ENCODE results near the gene FAM177B. TPM values are rescaled to one million over a fixed set of nuclear protein-coding genes. Genes with fewer than 3 reads are reported as not detected.
A peak's percentile ranks its signal among the peaks of the same experiment; 100 is the strongest.
"Not testable (repeated sequence)": the region's sequence is repeated elsewhere in the genome, so short reads cannot be mapped to it uniquely, and the experiment has no call there.

FAM177B gene
- total and polyA plus RNA-seq, 4 donors, result 0.08 to 0.66 (median 0.40) TPM; not detected in 1

DNA sequence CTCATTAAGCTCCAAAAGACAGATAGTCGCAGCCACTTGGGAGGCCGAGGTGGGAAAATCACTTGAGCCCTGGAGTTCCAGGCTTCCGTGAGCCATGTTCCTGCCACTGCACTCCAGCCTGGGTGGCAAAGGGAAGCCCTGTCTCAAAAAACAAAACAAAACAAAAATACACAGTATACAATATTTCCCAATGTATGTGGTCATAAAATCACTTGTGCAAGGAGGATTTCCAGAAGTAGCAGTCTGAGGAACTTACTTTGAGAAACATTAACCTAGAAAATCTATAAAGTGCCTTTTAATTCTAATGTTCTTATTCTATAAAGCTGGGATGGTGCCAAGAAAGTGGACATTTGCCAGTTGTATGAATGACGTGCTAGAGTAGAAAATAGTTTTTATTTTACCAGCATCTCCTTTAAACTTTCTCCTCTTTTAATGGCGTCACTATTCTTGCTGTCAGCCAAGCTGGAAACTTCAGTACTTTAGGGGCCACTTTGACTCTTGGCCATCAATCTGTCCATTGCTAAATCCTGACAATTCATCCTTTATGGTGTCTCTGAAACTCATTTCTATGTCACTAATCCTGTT lies 22.5 kb downstream of the FAM177B start:
- no peaks in the 10 kb centered on the region for H3K4me1 ChIP-seq (ENCODE audit: control insufficient read depth, insufficient read depth, low read length)
- no peak for DNase-seq (ENCODE audit: low read depth in 4 of 6, low spot score in 6 of 6)
- no peak overlapping the region for H3K4me3 ChIP-seq (ENCODE audit: low read depth, low read length)
- H3K9me3 ChIP-seq (ENCODE audit: control insufficient read depth, insufficient read depth, low read length), result no peaks in the 10 kb centered on the region
- no peaks in the 10 kb centered on the region for H3K36me3 ChIP-seq (ENCODE audit: control insufficient read depth, insufficient read depth, low read length)
- no peak overlapping the region for H3K27ac ChIP-seq (ENCODE audit: low read depth, low read length)
- no CpG with 5 or more reads among the region's 5 CpGs for WGBS (ENCODE audit: insufficient coverage)
- H3K27me3 ChIP-seq (ENCODE audit: control insufficient read depth, insufficient read depth, low read length), result no peaks in the 10 kb centered on the region

DNA sequence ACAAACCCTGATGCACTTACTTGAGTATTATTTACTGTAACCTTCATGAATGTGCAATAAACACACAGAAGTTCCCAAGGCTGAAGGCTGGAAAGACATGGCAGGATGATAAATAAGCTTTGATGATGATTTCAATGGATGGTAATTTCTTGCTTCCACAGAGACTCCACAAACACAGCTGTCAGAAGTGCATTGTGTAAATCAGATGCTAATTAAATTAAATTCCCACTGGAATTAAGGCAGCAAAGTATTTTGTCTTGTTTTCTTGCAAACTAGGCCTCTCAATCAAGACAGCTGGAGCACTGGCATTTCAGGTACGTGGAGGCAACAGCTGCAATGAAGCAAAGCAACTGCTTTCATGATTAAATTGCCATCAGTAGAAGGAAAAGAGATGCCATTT lies 24.1 kb downstream of the FAM177B start:
- no peaks in the 10 kb centered on the region for H3K9me3 ChIP-seq (ENCODE audit: control insufficient read depth, insufficient read depth, low read length)
- no peaks in the 10 kb centered on the region for H3K27me3 ChIP-seq (ENCODE audit: control insufficient read depth, insufficient read depth, low read length)
- no peaks in the 10 kb centered on the region for H3K4me1 ChIP-seq (ENCODE audit: control insufficient read depth, insufficient read depth, low read length)
- 33% methylated on average over 1 of the region's 1 CpG for WGBS (ENCODE audit: insufficient coverage)
- H3K36me3 ChIP-seq (ENCODE audit: control insufficient read depth, insufficient read depth, low read length), result no peaks in the 10 kb centered on the region
- peak in 2 of 6 donors; percentile 32 to 64 for DNase-seq (ENCODE audit: low read depth in 4 of 6, low spot score in 6 of 6)
- no peak overlapping the region for H3K4me3 ChIP-seq (ENCODE audit: low read depth, low read length)
- H3K27ac ChIP-seq (ENCODE audit: low read depth, low read length), result no peak overlapping the region

DNA sequence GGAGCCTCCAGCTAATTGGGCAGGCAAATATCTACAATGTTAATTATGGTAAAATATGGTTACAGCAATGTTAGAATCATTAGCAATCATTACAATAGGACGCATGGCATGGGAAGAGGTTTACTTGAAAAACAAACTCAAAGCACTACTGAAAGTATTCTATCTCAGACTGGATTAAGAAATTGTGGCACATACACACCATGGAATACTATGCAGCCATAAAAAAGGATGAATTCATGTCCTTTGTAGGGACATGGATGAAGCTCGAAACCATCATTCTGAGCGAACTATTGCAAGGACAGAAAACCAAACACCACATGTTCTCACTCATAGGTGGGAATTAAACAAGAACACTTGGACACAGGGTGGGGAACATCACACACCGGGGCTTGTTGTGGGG lies 25.2 kb downstream of the FAM177B start:
- not testable (repeated sequence) for H3K36me3 ChIP-seq (ENCODE audit: control insufficient read depth, insufficient read depth, low read length); H3K27ac ChIP-seq (ENCODE audit: low read depth, low read length); H3K9me3 ChIP-seq (ENCODE audit: control insufficient read depth, insufficient read depth, low read length); H3K4me3 ChIP-seq (ENCODE audit: low read depth, low read length); H3K4me1 ChIP-seq (ENCODE audit: control insufficient read depth, insufficient read depth, low read length); H3K27me3 ChIP-seq (ENCODE audit: control insufficient read depth, insufficient read depth, low read length); DNase-seq (ENCODE audit: low read depth in 4 of 6, low spot score in 6 of 6)
- WGBS (ENCODE audit: insufficient coverage), result no CpG with 5 or more reads among the region's 4 CpGs

DNA sequence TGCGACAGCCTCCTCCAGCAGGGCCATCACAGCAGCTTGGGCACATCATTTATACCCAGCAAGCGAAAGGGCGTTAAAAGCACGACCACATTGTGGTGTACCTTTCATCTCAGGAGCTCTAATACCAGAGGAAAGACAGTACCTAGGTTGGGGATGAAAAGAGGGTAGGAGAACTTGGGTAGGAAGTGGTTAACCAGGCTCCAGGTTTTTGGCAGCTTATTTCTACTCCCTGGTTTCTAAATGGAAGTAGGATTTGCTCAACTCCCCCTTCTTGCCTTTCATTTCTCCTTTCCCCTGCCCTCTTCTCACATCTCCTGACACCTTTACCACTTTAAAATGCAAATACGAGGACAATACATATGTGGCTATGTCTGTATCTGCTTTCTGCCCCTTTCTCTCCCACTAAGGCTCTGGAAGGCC lies 30.2 kb downstream of the FAM177B start:
- no peak for DNase-seq (ENCODE audit: low read depth in 4 of 6, low spot score in 6 of 6)
- Histone ChIP-seq H3K27me3 (ENCODE audit: control insufficient read depth, insufficient read depth, low read length) (no peaks in the 10 kb centered on the region), H3K4me1 (ENCODE audit: control insufficient read depth, insufficient read depth, low read length) (no peaks in the 10 kb centered on the region), H3K9me3 (ENCODE audit: control insufficient read depth, insufficient read depth, low read length) (no peaks in the 10 kb centered on the region), H3K27ac (ENCODE audit: low read depth, low read length) (no peak overlapping the region), H3K36me3 (ENCODE audit: control insufficient read depth, insufficient read depth, low read length) (no peaks in the 10 kb centered on the region), H3K4me3 (ENCODE audit: low read depth, low read length) (no peak overlapping the region)
- WGBS (ENCODE audit: insufficient coverage), result 71% methylated on average over 4 of the region's 5 CpGs

GRCh38 chr1:222768592-222768991 lies 31.6 kb downstream of the FAM177B start:
- no peak overlapping the region for H3K4me3 ChIP-seq (ENCODE audit: low read depth, low read length)
- no peaks in the 10 kb centered on the region for H3K9me3 ChIP-seq (ENCODE audit: control insufficient read depth, insufficient read depth, low read length)
- H3K36me3 ChIP-seq (ENCODE audit: control insufficient read depth, insufficient read depth, low read length), result no peaks in the 10 kb centered on the region
- no peak for DNase-seq (ENCODE audit: low read depth in 4 of 6, low spot score in 6 of 6)
- no peaks in the 10 kb centered on the region for H3K4me1 ChIP-seq (ENCODE audit: control insufficient read depth, insufficient read depth, low read length)
- H3K27me3 ChIP-seq (ENCODE audit: control insufficient read depth, insufficient read depth, low read length), result no peaks in the 10 kb centered on the region
- H3K27ac ChIP-seq (ENCODE audit: low read depth, low read length), result no peak overlapping the region

- Histone ChIP-seq H3K27me3 (ENCODE audit: control insufficient read depth, insufficient read depth, low read length) (no peaks in the 10 kb centered on the region), H3K27ac (ENCODE audit: low read depth, low read length) (no peak overlapping the region), H3K4me1 (ENCODE audit: control insufficient read depth, insufficient read depth, low read length) (no peaks in the 10 kb centered on the region), H3K36me3 (ENCODE audit: control insufficient read depth, insufficient read depth, low read length) (no peaks in the 10 kb centered on the region), H3K9me3 (ENCODE audit: control insufficient read depth, insufficient read depth, low read length) (no peaks in the 10 kb centered on the region), H3K4me3 (ENCODE audit: low read depth, low read length) (no peak overlapping the region)
- no peak for DNase-seq (ENCODE audit: low read depth in 4 of 6, low spot score in 6 of 6)
- no CpG with 5 or more reads among the region's 1 CpG for WGBS (ENCODE audit: insufficient coverage)
Measured at GRCh38 chr1:222769181-222769580, 32.2 kb downstream of the FAM177B start.

GRCh38 chr1:222769971-222770620 lies 33.1 kb downstream of the FAM177B start:
- no peak for DNase-seq (ENCODE audit: low read depth in 4 of 6, low spot score in 6 of 6)
- Histone ChIP-seq H3K27ac (ENCODE audit: low read depth, low read length) (no peak overlapping the region), H3K27me3 (ENCODE audit: control insufficient read depth, insufficient read depth, low read length) (no peaks in the 10 kb centered on the region), H3K9me3 (ENCODE audit: control insufficient read depth, insufficient read depth, low read length) (no peaks in the 10 kb centered on the region), H3K4me1 (ENCODE audit: control insufficient read depth, insufficient read depth, low read length) (no peaks in the 10 kb centered on the region), H3K4me3 (ENCODE audit: low read depth, low read length) (no peak overlapping the region), H3K36me3 (ENCODE audit: control insufficient read depth, insufficient read depth, low read length) (no peaks in the 10 kb centered on the region)
- WGBS (ENCODE audit: insufficient coverage), result no CpG with 5 or more reads among the region's 2 CpGs

DNA sequence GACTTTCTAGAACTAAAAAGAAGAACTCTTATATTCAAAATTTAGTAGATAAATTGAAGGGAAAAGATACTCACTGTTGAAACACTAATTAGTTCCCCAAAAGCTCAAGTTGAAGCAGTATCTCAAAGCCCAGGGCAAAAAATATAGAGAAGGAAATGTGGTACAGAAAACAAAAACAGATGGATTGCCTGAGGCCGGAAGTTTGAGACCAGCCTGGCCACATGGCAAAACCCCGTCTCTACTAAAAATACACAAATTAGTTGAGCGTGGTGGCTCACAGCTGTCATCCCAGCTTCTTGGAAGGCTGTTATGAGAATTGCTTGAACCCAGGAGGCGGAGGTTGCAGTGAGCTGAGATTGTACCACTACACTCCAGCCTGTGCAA lies 36.0 kb downstream of the FAM177B start:
- peak in 2 of 6 donors; percentile 65 to 72 for DNase-seq (ENCODE audit: low read depth in 4 of 6, low spot score in 6 of 6)
- no peak overlapping the region for H3K4me3 ChIP-seq (ENCODE audit: low read depth, low read length)
- H3K36me3 ChIP-seq (ENCODE audit: control insufficient read depth, insufficient read depth, low read length), result no peaks in the 10 kb centered on the region
- WGBS (ENCODE audit: insufficient coverage), result no CpG with 5 or more reads among the region's 4 CpGs
- H3K4me1 ChIP-seq (ENCODE audit: control insufficient read depth, insufficient read depth, low read length), result no peaks in the 10 kb centered on the region
- no peaks in the 10 kb centered on the region for H3K9me3 ChIP-seq (ENCODE audit: control insufficient read depth, insufficient read depth, low read length)
- no peak overlapping the region for H3K27ac ChIP-seq (ENCODE audit: low read depth, low read length)
- no peaks in the 10 kb centered on the region for H3K27me3 ChIP-seq (ENCODE audit: control insufficient read depth, insufficient read depth, low read length)

GRCh38 chr1:222777463-222777862 lies 40.5 kb downstream of the FAM177B start:
- no peak overlapping the region for H3K27ac ChIP-seq (ENCODE audit: low read depth, low read length)
- H3K27me3 ChIP-seq (ENCODE audit: control insufficient read depth, insufficient read depth, low read length), result no peaks in the 10 kb centered on the region
- H3K36me3 ChIP-seq (ENCODE audit: control insufficient read depth, insufficient read depth, low read length), result no peaks in the 10 kb centered on the region
- H3K9me3 ChIP-seq (ENCODE audit: control insufficient read depth, insufficient read depth, low read length), result peaks cover 2% of the 10 kb centered on the region
- no peak overlapping the region for H3K4me3 ChIP-seq (ENCODE audit: low read depth, low read length)
- DNase-seq (ENCODE audit: low read depth in 4 of 6, low spot score in 6 of 6), result no peak
- no CpG with 5 or more reads among the region's 1 CpG for WGBS (ENCODE audit: insufficient coverage)
- H3K4me1 ChIP-seq (ENCODE audit: control insufficient read depth, insufficient read depth, low read length), result no peaks in the 10 kb centered on the region

DNA sequence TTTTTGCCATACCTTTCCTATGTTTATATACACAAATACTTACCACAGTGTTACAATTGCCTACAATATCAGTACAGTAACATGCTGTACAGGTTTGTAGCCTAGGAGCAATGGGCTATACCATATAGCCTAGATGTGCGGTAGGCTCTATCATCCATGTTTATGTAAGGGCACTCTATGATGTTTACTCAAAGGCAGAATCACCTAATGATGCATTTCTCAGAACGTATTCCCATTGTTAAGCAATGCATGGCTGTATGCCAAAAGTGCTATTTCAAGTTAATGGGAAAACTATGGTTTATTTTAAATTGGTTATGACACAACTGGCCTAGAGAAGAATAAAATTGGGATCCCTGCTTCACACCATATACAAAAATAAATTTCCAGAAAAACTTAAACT lies 41.0 kb downstream of the FAM177B start:
- Histone ChIP-seq H3K27me3 (ENCODE audit: control insufficient read depth, insufficient read depth, low read length) (no peaks in the 10 kb centered on the region), H3K9me3 (ENCODE audit: control insufficient read depth, insufficient read depth, low read length) (peaks cover 2% of the 10 kb centered on the region), H3K4me1 (ENCODE audit: control insufficient read depth, insufficient read depth, low read length) (no peaks in the 10 kb centered on the region), H3K27ac (ENCODE audit: low read depth, low read length) (no peak overlapping the region), H3K4me3 (ENCODE audit: low read depth, low read length) (no peak overlapping the region), H3K36me3 (ENCODE audit: control insufficient read depth, insufficient read depth, low read length) (no peaks in the 10 kb centered on the region)
- DNase-seq (ENCODE audit: low read depth in 4 of 6, low spot score in 6 of 6), result no peak
- WGBS (ENCODE audit: insufficient coverage), result 100% methylated on average over 1 of the region's 2 CpGs
